ENCODE results near the gene NR1D2. TPM values are rescaled to one million over a fixed set of nuclear protein-coding genes. Genes with fewer than 3 reads are reported as not detected.
"Not testable (repeated sequence)": the region's sequence is repeated elsewhere in the genome, so short reads cannot be mapped to it uniquely, and the experiment has no call there.

NR1D2 gene
- total RNA-seq, result 10 to 100 TPM; 20.2 TPM

- DNase-seq (peak; percentile 86), ATAC-seq (ENCODE audit: low read depth) (peak; percentile 53)
- H3K27ac Mint-ChIP-seq, result peak within 1 kb of the TSS; percentile 90
- H3K9me3 Mint-ChIP-seq, result no peaks in the 10 kb centered on the region
- H3K36me3 Mint-ChIP-seq, result peaks cover 4% of the 10 kb centered on the region
- peak within 1 kb of the TSS; percentile 83 for H3K4me3 Mint-ChIP-seq
- peaks cover 23% of the 10 kb centered on the region for H3K27me3 Mint-ChIP-seq
- POLR2A ChIA-PET, result interaction anchor here (0.6 to 2.0 kb wide), 2 partner anchors 28 to 30 kb away, joined by 5 to 26 read pairs; partner anchors contain the start of genes NKIRAS1 and RPL15
- peaks cover 18% of the 10 kb centered on the region for H3K4me1 Mint-ChIP-seq
These were observed at the start of gene NR1D2 for GRCh38 chr3:23944861-23945662. TSS of gene NR1D2 (plus strand) at chr3:23945286. CDS start at chr3:23945579, 293 bp downstream.

GRCh38 chr3:23900744-23901143 lies 44.3 kb upstream of the NR1D2 start:
- DNase-seq (no peak), ATAC-seq (ENCODE audit: low read depth) (no peak)
- POLR2A ChIA-PET, result no interaction called here
- Mint-ChIP-seq H3K27me3 (no peaks in the 10 kb centered on the region), H3K36me3 (peaks cover 19% of the 10 kb centered on the region), H3K4me3 (no peak overlapping the region), H3K9me3 (peaks cover 2% of the 10 kb centered on the region), H3K27ac (no peak overlapping the region), H3K4me1 (no peaks in the 10 kb centered on the region)

GRCh38 chr3:23904545-23904944 lies 40.5 kb upstream of the NR1D2 start:
- POLR2A ChIA-PET, result no interaction called here
- no peak for ATAC-seq (ENCODE audit: low read depth)
- DNase-seq, result no peak
- Mint-ChIP-seq H3K27me3 (no peaks in the 10 kb centered on the region), H3K36me3 (peaks cover 7% of the 10 kb centered on the region), H3K4me1 (no peaks in the 10 kb centered on the region), H3K27ac (no peak overlapping the region), H3K9me3 (peaks cover 2% of the 10 kb centered on the region), H3K4me3 (no peak overlapping the region)

- no peak overlapping the region for H3K4me3 Mint-ChIP-seq
- DNase-seq (no peak), ATAC-seq (ENCODE audit: low read depth) (no peak)
- no peaks in the 10 kb centered on the region for H3K27me3 Mint-ChIP-seq
- POLR2A ChIA-PET, result interaction anchor here (0.6 to 0.7 kb wide), 2 partner anchors 9 to 28 kb away, joined by 3 to 4 read pairs; no protein-coding TSS in a partner anchor
- H3K27ac Mint-ChIP-seq, result no peak overlapping the region
- H3K9me3 Mint-ChIP-seq, result no peaks in the 10 kb centered on the region
- H3K36me3 Mint-ChIP-seq, result peaks cover 2% of the 10 kb centered on the region
- peaks cover 6% of the 10 kb centered on the region for H3K4me1 Mint-ChIP-seq
These were observed 35.7 kb upstream of the NR1D2 start for GRCh38 chr3:23909341-23909740.

GRCh38 chr3:23911397-23911796 lies 33.7 kb upstream of the NR1D2 start:
- no peak for ATAC-seq (ENCODE audit: low read depth)
- Mint-ChIP-seq H3K4me1 (peaks cover 15% of the 10 kb centered on the region), H3K36me3 (peaks cover 5% of the 10 kb centered on the region), H3K27me3 (no peaks in the 10 kb centered on the region), H3K4me3 (no peak overlapping the region), H3K9me3 (no peaks in the 10 kb centered on the region), H3K27ac (no peak overlapping the region)
- POLR2A ChIA-PET, result no interaction called here
- DNase-seq, result no peak

GRCh38 chr3:23912335-23912734 lies 32.8 kb upstream of the NR1D2 start:
- not testable (repeated sequence) for DNase-seq; ATAC-seq (ENCODE audit: low read depth); H3K9me3 Mint-ChIP-seq; H3K27ac Mint-ChIP-seq; H3K4me3 Mint-ChIP-seq; H3K36me3 Mint-ChIP-seq; H3K27me3 Mint-ChIP-seq
- POLR2A ChIA-PET, result interaction anchor here (0.6 kb wide), 1 partner anchor 58 kb away, joined by 4 read pairs; no protein-coding TSS in a partner anchor
- peaks cover 15% of the 10 kb centered on the region for H3K4me1 Mint-ChIP-seq

- DNase-seq (no peak), ATAC-seq (ENCODE audit: low read depth) (no peak)
- no peak overlapping the region for H3K4me3 Mint-ChIP-seq
- H3K27ac Mint-ChIP-seq, result no peak overlapping the region
- peaks cover 12% of the 10 kb centered on the region for H3K36me3 Mint-ChIP-seq
- peaks cover 16% of the 10 kb centered on the region for H3K4me1 Mint-ChIP-seq
- POLR2A ChIA-PET, result interaction anchor here (0.7 kb wide), 1 partner anchor 44 kb away, joined by 8 read pairs; no protein-coding TSS in a partner anchor
- H3K27me3 Mint-ChIP-seq, result no peaks in the 10 kb centered on the region
- H3K9me3 Mint-ChIP-seq, result no peaks in the 10 kb centered on the region
These were observed 31.9 kb upstream of the NR1D2 start for GRCh38 chr3:23913182-23913581.

- no peak overlapping the region for H3K4me3 Mint-ChIP-seq
- peaks cover 21% of the 10 kb centered on the region for H3K36me3 Mint-ChIP-seq
- H3K9me3 Mint-ChIP-seq, result no peaks in the 10 kb centered on the region
- no peak for DNase-seq
- no peak for ATAC-seq (ENCODE audit: low read depth)
- POLR2A ChIA-PET, result no interaction called here
- H3K27me3 Mint-ChIP-seq, result no peaks in the 10 kb centered on the region
- H3K27ac Mint-ChIP-seq, result no peak overlapping the region
- H3K4me1 Mint-ChIP-seq, result peaks cover 25% of the 10 kb centered on the region
These were observed 31.0 kb upstream of the NR1D2 start for GRCh38 chr3:23913873-23914743.

GRCh38 chr3:23915537-23916108 lies 29.5 kb upstream of the NR1D2 start:
- H3K27me3 Mint-ChIP-seq, result no peaks in the 10 kb centered on the region
- ATAC-seq (ENCODE audit: low read depth) (no peak), DNase-seq (no peak)
- H3K27ac Mint-ChIP-seq, result no peak overlapping the region
- H3K4me3 Mint-ChIP-seq, result peak overlapping the region; percentile 87
- POLR2A ChIA-PET, result interaction anchor here (1.3 to 3.3 kb wide), 6 partner anchors 26 to 81 kb away, joined by 3 to 45 read pairs (median 18); no protein-coding TSS in a partner anchor
- peaks cover 32% of the 10 kb centered on the region for H3K36me3 Mint-ChIP-seq
- H3K4me1 Mint-ChIP-seq, result peaks cover 35% of the 10 kb centered on the region
- no peaks in the 10 kb centered on the region for H3K9me3 Mint-ChIP-seq

GRCh38 chr3:23916152-23916885 lies 28.8 kb upstream of the NR1D2 start:
- H3K27ac Mint-ChIP-seq, result peak overlapping the region; percentile 97
- H3K36me3 Mint-ChIP-seq, result peaks cover 32% of the 10 kb centered on the region
- POLR2A ChIA-PET, result interaction anchor here (0.6 to 3.3 kb wide), 26 partner anchors 10 to 1867 kb away, joined by 3 to 45 read pairs (median 6); partner anchors contain the start of gene NGLY1
- peaks cover 35% of the 10 kb centered on the region for H3K4me1 Mint-ChIP-seq
- no peaks in the 10 kb centered on the region for H3K9me3 Mint-ChIP-seq
- ATAC-seq (ENCODE audit: low read depth) (peak; percentile 44), DNase-seq (no peak)
- H3K27me3 Mint-ChIP-seq, result no peaks in the 10 kb centered on the region
- peak overlapping the region; percentile 87 for H3K4me3 Mint-ChIP-seq

GRCh38 chr3:23916886-23917678 lies 28.0 kb upstream of the NR1D2 start, which contains the start of the genes NKIRAS1 and RPL15:
TSS of gene NKIRAS1 (minus strand) at chr3:23916990. CDS start at chr3:23910904, 6,086 bp downstream.
TSS of gene RPL15 (plus strand) at chr3:23917132. CDS start at chr3:23917860, 728 bp downstream.
- Mint-ChIP-seq H3K27ac (peak within 1 kb of the TSS; percentile 97), H3K36me3 (peaks cover 32% of the 10 kb centered on the region)

More at GRCh38 chr3:23916886-23917678, 28.0 kb upstream of the NR1D2 start, which contains the start of the genes NKIRAS1 and RPL15:
- Mint-ChIP-seq H3K4me1 (peaks cover 35% of the 10 kb centered on the region), H3K9me3 (no peaks in the 10 kb centered on the region), H3K4me3 (peak within 1 kb of the TSS; percentile 87), H3K27me3 (no peaks in the 10 kb centered on the region)
- POLR2A ChIA-PET, result interaction anchor here (0.6 to 3.3 kb wide), 29 partner anchors 10 to 1866 kb away, joined by 3 to 45 read pairs (median 5); partner anchors contain the start of gene NGLY1
- ATAC-seq (ENCODE audit: low read depth), result peak; percentile 92
- peak; percentile 93 for DNase-seq

Data from activated naive CD8-positive, alpha-beta T cell treated with anti-CD3 and anti-CD28 coated beads, Interleukin-2, amount 10 ng/mL, durations not matched to agents 7 days and 5 days (primary cell).